ENCODE data around the gene NUDT16L1.

DNA sequence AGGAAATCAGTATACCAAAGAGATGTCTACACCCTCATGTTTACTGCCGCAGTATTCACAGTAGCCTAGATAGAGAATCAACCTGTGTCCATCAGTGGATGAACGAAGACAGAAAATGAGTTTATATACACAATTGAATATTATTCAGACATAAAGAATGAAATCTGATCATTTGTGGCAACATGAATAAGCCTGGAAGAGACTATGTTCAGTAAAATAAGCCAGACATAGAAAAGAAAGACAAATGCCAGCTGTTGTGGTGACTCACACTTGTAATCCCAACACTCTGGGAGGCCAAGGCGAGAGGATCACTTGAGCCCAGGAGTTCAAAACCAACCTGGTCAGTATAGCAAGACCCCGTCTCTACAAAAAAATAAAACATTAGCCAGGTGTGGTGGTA, 16.1 kb downstream of the NUDT16L1 start:
- TF ChIP-seq, protein P1, sequence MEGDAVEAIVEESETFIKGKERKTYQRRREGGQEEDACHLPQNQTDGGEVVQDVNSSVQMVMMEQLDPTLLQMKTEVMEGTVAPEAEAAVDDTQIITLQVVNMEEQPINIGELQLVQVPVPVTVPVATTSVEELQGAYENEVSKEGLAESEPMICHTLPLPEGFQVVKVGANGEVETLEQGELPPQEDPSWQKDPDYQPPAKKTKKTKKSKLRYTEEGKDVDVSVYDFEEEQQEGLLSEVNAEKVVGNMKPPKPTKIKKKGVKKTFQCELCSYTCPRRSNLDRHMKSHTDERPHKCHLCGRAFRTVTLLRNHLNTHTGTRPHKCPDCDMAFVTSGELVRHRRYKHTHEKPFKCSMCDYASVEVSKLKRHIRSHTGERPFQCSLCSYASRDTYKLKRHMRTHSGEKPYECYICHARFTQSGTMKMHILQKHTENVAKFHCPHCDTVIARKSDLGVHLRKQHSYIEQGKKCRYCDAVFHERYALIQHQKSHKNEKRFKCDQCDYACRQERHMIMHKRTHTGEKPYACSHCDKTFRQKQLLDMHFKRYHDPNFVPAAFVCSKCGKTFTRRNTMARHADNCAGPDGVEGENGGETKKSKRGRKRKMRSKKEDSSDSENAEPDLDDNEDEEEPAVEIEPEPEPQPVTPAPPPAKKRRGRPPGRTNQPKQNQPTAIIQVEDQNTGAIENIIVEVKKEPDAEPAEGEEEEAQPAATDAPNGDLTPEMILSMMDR (IDR thresholded peaks at IDR 0.05), result no peak
- no peak for TF ChIP-seq POLR2AphosphoS5 (IDR thresholded peaks at IDR 0.05)
